Measurements from ENCODE around the gene UBE2C.
A peak's percentile ranks its signal among the peaks of the same experiment; 100 is the strongest.
"Not testable (repeated sequence)": the region's sequence is repeated elsewhere in the genome, so short reads cannot be mapped to it uniquely, and the experiment has no call there.

Gene UBE2C

GRCh38 chr20:45812157-45813005, at the start of gene UBE2C:
Gene UBE2C (plus strand): TSS chr20:45812644. CDS start chr20:45812696, 52 bp downstream.
- peak; percentile 99 for DNase-seq (ENCODE audit: low spot score)

- DNase-seq (ENCODE audit: low spot score): not testable (repeated sequence)
Observed at GRCh38 chr20:45764618-45765282, 47.7 kb upstream of the UBE2C start.

- no peak for DNase-seq (ENCODE audit: low spot score)
Observed at GRCh38 chr20:45765307-45765875, 47.1 kb upstream of the UBE2C start.

- no peak for DNase-seq (ENCODE audit: low spot score)
Observed at GRCh38 chr20:45765980-45766379, 46.5 kb upstream of the UBE2C start.

- DNase-seq (ENCODE audit: low spot score): no peak
Observed at GRCh38 chr20:45768479-45768878, 44.0 kb upstream of the UBE2C start.

GRCh38 chr20:45771182-45771759, 41.2 kb upstream of the UBE2C start:
- peak; percentile 89 for DNase-seq (ENCODE audit: low spot score)

- no peak for DNase-seq (ENCODE audit: low spot score)
Observed at GRCh38 chr20:45772693-45773092, 39.8 kb upstream of the UBE2C start.

GRCh38 chr20:45774945-45775344, 37.5 kb upstream of the UBE2C start:
- DNase-seq (ENCODE audit: low spot score): no peak

- DNase-seq (ENCODE audit: low spot score): no peak
Observed at GRCh38 chr20:45775411-45775810, 37.0 kb upstream of the UBE2C start.

- DNase-seq (ENCODE audit: low spot score): no peak
Observed at GRCh38 chr20:45776931-45777330, 35.5 kb upstream of the UBE2C start.

GRCh38 chr20:45779011-45779915, 33.2 kb upstream of the UBE2C start:
- DNase-seq (ENCODE audit: low spot score): no peak

GRCh38 chr20:45780159-45780558, 32.3 kb upstream of the UBE2C start:
- DNase-seq (ENCODE audit: low spot score): no peak

GRCh38 chr20:45781391-45781931, 31.0 kb upstream of the UBE2C start:
- no peak for DNase-seq (ENCODE audit: low spot score)

GRCh38 chr20:45782890-45783289, 29.6 kb upstream of the UBE2C start:
- DNase-seq (ENCODE audit: low spot score): no peak

- DNase-seq (ENCODE audit: low spot score): no peak
Observed at GRCh38 chr20:45783656-45784294, 28.7 kb upstream of the UBE2C start.

GRCh38 chr20:45788351-45788750, 24.1 kb upstream of the UBE2C start:
- DNase-seq (ENCODE audit: low spot score): no peak

- peak; percentile 44 for DNase-seq (ENCODE audit: low spot score)
Observed at GRCh38 chr20:45792317-45793118, 19.9 kb upstream of the UBE2C start.

- DNase-seq (ENCODE audit: low spot score): no peak
Observed at GRCh38 chr20:45796337-45797065, 15.9 kb upstream of the UBE2C start.

- not testable (repeated sequence) for DNase-seq (ENCODE audit: low spot score)
Observed at GRCh38 chr20:45797510-45797909, 14.9 kb upstream of the UBE2C start.
